Astrocyte of the spinal cord (primary cell): ENCODE results near the gene RET.

Experiments used
- DNase-seq: peaks from one replicate; pipeline ENCODE4 v3.0.0; 2011; ENCODE audit warnings: low read depth, low spot score
- H3K4me3 ChIP-seq: 2 replicates; pipeline ENCODE4 v1.5.1; 2011; ENCODE audit warnings: low read depth, mild to moderate bottlenecking, low read length, moderate library complexity
- CTCF ChIP-seq: IDR thresholded peaks from 2 replicates; pipeline ENCODE4 v1.5.1; 2012; ENCODE audit warnings: low read depth, mild to moderate bottlenecking, low read length, inconsistent platforms
- in situ Hi-C: cut with HindIII; loops from 2 replicates; pipeline ENCODE4 v1.10.0; 2017; ENCODE audit warnings: low sequenced_read_pairs

Gene RET

GRCh38 chr10:43125881-43126731, 49.2 kb downstream of the RET start:
- no peak for TF ChIP-seq CTCF
- no peak overlapping the region for H3K4me3 ChIP-seq
- no peak for DNase-seq
- in situ Hi-C loops, result no loop called here

- no peak for DNase-seq
- H3K4me3 ChIP-seq, result no peak overlapping the region
- TF ChIP-seq CTCF, result no peak
- in situ Hi-C loops, result no loop called here
Measured at GRCh38 chr10:43126759-43127424, 50.0 kb downstream of the RET start.

GRCh38 chr10:43127442-43127841, 50.6 kb downstream of the RET start:
- in situ Hi-C loops, result no loop called here
- no peak overlapping the region for H3K4me3 ChIP-seq
- no peak for DNase-seq
- no peak for TF ChIP-seq CTCF

GRCh38 chr10:43128331-43128730, 51.5 kb downstream of the RET start:
- H3K4me3 ChIP-seq, result no peak overlapping the region
- DNase-seq, result no peak
- in situ Hi-C loops, result no loop called here
- no peak for TF ChIP-seq CTCF

- TF ChIP-seq CTCF, result no peak
- in situ Hi-C loops, result no loop called here
- no peak overlapping the region for H3K4me3 ChIP-seq
- DNase-seq, result peak; percentile 93
Measured at GRCh38 chr10:43128958-43129706, 52.3 kb downstream of the RET start.

GRCh38 chr10:43130770-43131171, 53.9 kb downstream of the RET start:
- in situ Hi-C loops, result no loop called here
- H3K4me3 ChIP-seq, result no peak overlapping the region
- DNase-seq, result no peak
- TF ChIP-seq CTCF, result no peak
